ENCODE data around the gene ETV4. TPM values are rescaled to one million over a fixed set of nuclear protein-coding genes. Genes with fewer than 3 reads are reported as not detected.

Gene ETV4
- total and polyA plus RNA-seq, 8 donors = 0.58 to 4.4 (median 1.4) TPM; not detected in 2

DNA sequence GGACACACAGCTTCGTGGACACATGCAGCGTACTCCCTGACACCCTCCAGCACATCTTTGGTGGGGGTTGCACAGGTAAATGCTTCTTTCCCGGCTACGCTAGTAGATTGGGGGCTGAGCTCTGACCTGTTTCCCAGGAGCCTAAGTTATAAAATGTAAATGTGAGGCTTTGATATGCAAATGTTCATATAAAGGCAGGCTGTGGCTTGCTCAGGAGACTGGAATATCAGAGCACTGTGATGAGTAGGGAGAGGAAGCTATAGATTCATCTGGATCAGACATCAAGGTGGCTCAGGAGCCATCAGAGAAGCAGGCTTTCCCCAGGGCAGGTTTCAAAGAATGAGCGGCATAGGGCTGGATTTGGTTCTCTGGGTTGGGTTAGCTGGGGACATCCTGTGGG is 3.4 kb upstream of the ETV4 start:
- no peak for TF ChIP-seq POLR2A (IDR thresholded peaks at IDR 0.05)
- TF ChIP-seq CTCF (IDR thresholded peaks at IDR 0.05) = no peak
- no peak for TF ChIP-seq POLR2AphosphoS5 (IDR thresholded peaks at IDR 0.05)
- TF ChIP-seq EP300 (IDR thresholded peaks at IDR 0.05) = no peak
- intact Hi-C loops (cut with DNase I; ENCODE audit: low total_unique reads) = no loop called here
- DNase-seq = no peak
- Histone ChIP-seq H3K36me3 (no peaks in the 10 kb centered on the region), H3K4me3 (no peak overlapping the region), H3K9me3 (no peaks in the 10 kb centered on the region), H3K27ac (no peak overlapping the region), H3K4me1 (peaks cover 24 to 35% (median 30%) of the 10 kb centered on the region in 4 donors), H3K27me3 (peaks cover 0 to 87% (median 22%) of the 10 kb centered on the region in 3 donors)
- WGBS, 5 donors = 81 to 95% (median 91%) methylated on average over 5 of the region's 5 CpGs

- no peaks in the 10 kb centered on the region for H3K36me3 ChIP-seq
- 77 to 89% (median 82%) methylated on average over 3 of the region's 3 CpGs for WGBS, 5 donors
- DNase-seq = no peak
- H3K4me3 ChIP-seq = no peak overlapping the region
- peaks cover 25 to 41% (median 36%) of the 10 kb centered on the region in 4 donors for H3K4me1 ChIP-seq
- H3K27ac ChIP-seq = no peak overlapping the region
- intact Hi-C loops (cut with DNase I; ENCODE audit: low total_unique reads) = no loop called here
- peaks cover 0 to 91% (median 27%) of the 10 kb centered on the region in 3 donors for H3K27me3 ChIP-seq
- TF ChIP-seq EP300 (IDR thresholded peaks at IDR 0.05) (no peak), POLR2A (IDR thresholded peaks at IDR 0.05) (no peak), CTCF (IDR thresholded peaks at IDR 0.05) (no peak), POLR2AphosphoS5 (IDR thresholded peaks at IDR 0.05) (no peak)
- no peaks in the 10 kb centered on the region for H3K9me3 ChIP-seq
Measured at GRCh38 chr17:43548689-43549379, 2.7 kb upstream of the ETV4 start.

- intact Hi-C loops (cut with DNase I; ENCODE audit: low total_unique reads) = no loop called here
Measured at GRCh38 chr17:43547659-43548256, 1.6 kb upstream of the ETV4 start.

GRCh38 chr17:43547189-43547550 is 1.0 kb upstream of the ETV4 start:
- Histone ChIP-seq H3K27me3 (peaks cover 0 to 92% (median 29%) of the 10 kb centered on the region in 3 donors), H3K27ac (no peak overlapping the region), H3K4me3 (no peak overlapping the region), H3K9me3 (no peaks in the 10 kb centered on the region), H3K4me1 (peaks cover 25 to 40% (median 34%) of the 10 kb centered on the region in 4 donors), H3K36me3 (no peaks in the 10 kb centered on the region)
- TF ChIP-seq POLR2AphosphoS5 (IDR thresholded peaks at IDR 0.05) = no peak
- TF ChIP-seq EP300 (IDR thresholded peaks at IDR 0.05) = no peak
- no peak for TF ChIP-seq CTCF (IDR thresholded peaks at IDR 0.05)
- TF ChIP-seq POLR2A (IDR thresholded peaks at IDR 0.05) = no peak
- DNase-seq = no peak
- WGBS, 5 donors = 49 to 84% (median 67%) methylated on average over 2 of the region's 2 CpGs
- intact Hi-C loops (cut with DNase I; ENCODE audit: low total_unique reads) = no loop called here

More at GRCh38 chr17:43547659-43548256, 1.6 kb upstream of the ETV4 start:
- no peaks in the 10 kb centered on the region for H3K9me3 ChIP-seq
- no peak overlapping the region for H3K27ac ChIP-seq
- no peaks in the 10 kb centered on the region for H3K36me3 ChIP-seq
- TF ChIP-seq POLR2A (IDR thresholded peaks at IDR 0.05) (no peak), POLR2AphosphoS5 (IDR thresholded peaks at IDR 0.05) (no peak), CTCF (IDR thresholded peaks at IDR 0.05) (no peak), EP300 (IDR thresholded peaks at IDR 0.05) (no peak)
- no peak for DNase-seq
- peaks cover 0 to 91% (median 29%) of the 10 kb centered on the region in 3 donors for H3K27me3 ChIP-seq
- no peak overlapping the region for H3K4me3 ChIP-seq
- peaks cover 25 to 42% (median 36%) of the 10 kb centered on the region in 4 donors for H3K4me1 ChIP-seq
